WERI-Rb-1 (cell line): ENCODE data around the gene SLC38A4.

Experiments
- DNase-seq: peaks from one replicate; pipeline ENCODE4 v3.0.0-alpha.2; 2020
- H3K27ac ChIP-seq: fragments of 250-450 bp; sonication (Bioruptor Pico); 2 replicates; pipeline ENCODE4 v1.5.1; 2020; ENCODE audit warnings: mild to moderate bottlenecking, moderate library complexity
- H3K27me3 ChIP-seq: fragments of 250-450 bp; sonication (Bioruptor Pico); 2 replicates; pipeline ENCODE4 v1.5.1; 2021; ENCODE audit warnings: mild to moderate bottlenecking, low read depth, moderate library complexity; ENCODE audit not compliant: insufficient read depth, severe bottlenecking
- H3K36me3 ChIP-seq: fragments of 250-450 bp; sonication (Bioruptor Pico); 2 replicates; pipeline ENCODE4 v1.5.1; 2020; ENCODE audit warnings: mild to moderate bottlenecking, moderate library complexity
- H3K4me3 ChIP-seq: 2 replicates; pipeline ENCODE4 v1.5.1; 2011; ENCODE audit warnings: low read depth, mild to moderate bottlenecking, control low read depth, low read length
- H3K9me3 ChIP-seq: fragments of 250-450 bp; sonication (Bioruptor Pico); 2 replicates; pipeline ENCODE4 v1.5.1; 2021; ENCODE audit warnings: mild to moderate bottlenecking, moderate library complexity; ENCODE audit not compliant: severe bottlenecking
- CTCF ChIP-seq: IDR thresholded peaks from 2 replicates; pipeline ENCODE4 v1.5.1; 2011; ENCODE audit warnings: low read depth, mild to moderate bottlenecking, control low read depth, inconsistent platforms, low read length

SLC38A4 gene

GRCh38 chr12:46825591-46826414, at the start of gene SLC38A4:
SLC38A4 (minus strand) TSS chr12:46825997; CDS start chr12:46793071, 32,926 bp downstream.
- no peak within 1 kb of the TSS for H3K27ac ChIP-seq
- H3K27me3 ChIP-seq = peaks cover 37% of the 10 kb centered on the region
- no peak for DNase-seq
- H3K9me3 ChIP-seq = no peaks in the 10 kb centered on the region
- no peak for TF ChIP-seq CTCF
- no peaks in the 10 kb centered on the region for H3K36me3 ChIP-seq
- no peak within 1 kb of the TSS for H3K4me3 ChIP-seq

- H3K4me3 ChIP-seq = no peak overlapping the region
- peaks cover 4% of the 10 kb centered on the region for H3K27me3 ChIP-seq
- TF ChIP-seq CTCF = no peak
- no peaks in the 10 kb centered on the region for H3K9me3 ChIP-seq
- no peak overlapping the region for H3K27ac ChIP-seq
- DNase-seq = no peak
- no peaks in the 10 kb centered on the region for H3K36me3 ChIP-seq
Measured at GRCh38 chr12:46875095-46875494, 49.3 kb upstream of the SLC38A4 start.

GRCh38 chr12:46874642-46875041, 48.8 kb upstream of the SLC38A4 start:
- Histone ChIP-seq H3K9me3 (no peaks in the 10 kb centered on the region), H3K27me3 (peaks cover 4% of the 10 kb centered on the region), H3K27ac (no peak overlapping the region), H3K36me3 (no peaks in the 10 kb centered on the region), H3K4me3 (no peak overlapping the region)
- DNase-seq = no peak
- TF ChIP-seq CTCF = no peak

GRCh38 chr12:46872135-46872534, 46.3 kb upstream of the SLC38A4 start:
- Histone ChIP-seq H3K4me3 (no peak overlapping the region), H3K36me3 (no peaks in the 10 kb centered on the region), H3K27ac (no peak overlapping the region), H3K9me3 (no peaks in the 10 kb centered on the region), H3K27me3 (peaks cover 4% of the 10 kb centered on the region)
- no peak for DNase-seq
- TF ChIP-seq CTCF = no peak

GRCh38 chr12:46865311-46865710, 39.5 kb upstream of the SLC38A4 start:
- no peak for TF ChIP-seq CTCF
- no peak for DNase-seq
- no peaks in the 10 kb centered on the region for H3K27me3 ChIP-seq
- no peaks in the 10 kb centered on the region for H3K36me3 ChIP-seq
- no peak overlapping the region for H3K4me3 ChIP-seq
- no peak overlapping the region for H3K27ac ChIP-seq
- peaks cover 11% of the 10 kb centered on the region for H3K9me3 ChIP-seq

GRCh38 chr12:46858368-46858767, 32.6 kb upstream of the SLC38A4 start:
- Histone ChIP-seq H3K27me3 (no peaks in the 10 kb centered on the region), H3K9me3 (peaks cover 7% of the 10 kb centered on the region), H3K36me3 (no peaks in the 10 kb centered on the region), H3K27ac (no peak overlapping the region), H3K4me3 (no peak overlapping the region)
- no peak for TF ChIP-seq CTCF
- DNase-seq = no peak
